Duodenal mucosa (tissue), 2 donors: Measurements from ENCODE around the gene CHRNA5.

Experiments used
- H3K27ac ChIP-seq: one replicate; pipeline ENCODE4 v1.7.0; 2013; ENCODE audit warnings: low read depth, low read length
- H3K27me3 ChIP-seq, 2 donors: one replicate each; pipeline ENCODE4 v1.7.0; 2013; ENCODE audit warnings: low read length in 2 of 2, control low read depth in 1 of 2; ENCODE audit not compliant: insufficient read depth in 2 of 2, control insufficient read depth in 1 of 2
- H3K36me3 ChIP-seq, 2 donors: one replicate each; pipeline ENCODE4 v1.7.0; 2013; ENCODE audit warnings: low read length in 2 of 2, control low read depth in 1 of 2; ENCODE audit not compliant: insufficient read depth in 2 of 2, control insufficient read depth in 1 of 2
- H3K4me1 ChIP-seq, 2 donors: one replicate each; pipeline ENCODE4 v1.7.0; 2013; ENCODE audit warnings: low read length in 2 of 2, control low read depth in 1 of 2; ENCODE audit not compliant: insufficient read depth in 2 of 2, control insufficient read depth in 1 of 2
- H3K4me3 ChIP-seq, 2 donors: one replicate each; pipeline ENCODE4 v1.7.0; 2013; ENCODE audit warnings: low read length in 2 of 2, low read depth in 1 of 2
- H3K9ac ChIP-seq, 2 donors: one replicate each; pipeline ENCODE4 v1.7.0; 2013; ENCODE audit warnings: low read length in 2 of 2, low read depth in 1 of 2
- H3K9me3 ChIP-seq, 2 donors: one replicate each; pipeline ENCODE4 v1.7.0; 2013; ENCODE audit warnings: low read length in 2 of 2, control low read depth in 1 of 2; ENCODE audit not compliant: control insufficient read depth in 1 of 2

CHRNA5 gene

GRCh38 chr15:78563092-78563491 lies 2.2 kb upstream of the CHRNA5 start:
- H3K36me3 ChIP-seq = no peaks in the 10 kb centered on the region
- H3K9ac ChIP-seq = no peak overlapping the region
- H3K27ac ChIP-seq = no peak overlapping the region
- no peaks in the 10 kb centered on the region for H3K9me3 ChIP-seq
- peaks cover 7 to 17% of the 10 kb centered on the region in 2 donors for H3K4me1 ChIP-seq
- no peak overlapping the region for H3K4me3 ChIP-seq
- peaks cover 0 to 6% of the 10 kb centered on the region in 2 donors for H3K27me3 ChIP-seq

DNA sequence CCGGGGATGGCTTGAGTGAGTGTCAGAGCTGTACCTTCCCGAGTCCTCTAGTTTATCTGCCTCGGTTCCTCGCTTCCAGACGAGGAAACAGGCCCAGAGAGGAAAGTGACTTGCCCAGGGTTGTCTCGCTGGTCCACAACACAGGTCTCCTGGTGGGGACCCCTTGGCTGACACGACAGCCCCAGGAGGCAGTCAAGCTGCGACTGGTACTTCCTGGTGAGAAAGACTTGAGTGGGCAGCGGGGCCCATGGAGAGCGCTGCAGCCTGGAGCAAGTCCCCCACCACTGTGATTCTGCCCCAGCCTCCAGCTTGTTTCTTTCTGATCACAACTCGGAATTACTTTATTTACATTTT lies 600 bp upstream of the CHRNA5 start:
- Histone ChIP-seq H3K4me1 (peaks cover 7 to 17% of the 10 kb centered on the region in 2 donors), H3K9me3 (no peaks in the 10 kb centered on the region), H3K27me3 (peaks cover 0 to 6% of the 10 kb centered on the region in 2 donors), H3K27ac (no peak overlapping the region), H3K4me3 (peak overlapping the region; percentile 76 to 82), H3K9ac (no peak overlapping the region), H3K36me3 (no peaks in the 10 kb centered on the region)

DNA sequence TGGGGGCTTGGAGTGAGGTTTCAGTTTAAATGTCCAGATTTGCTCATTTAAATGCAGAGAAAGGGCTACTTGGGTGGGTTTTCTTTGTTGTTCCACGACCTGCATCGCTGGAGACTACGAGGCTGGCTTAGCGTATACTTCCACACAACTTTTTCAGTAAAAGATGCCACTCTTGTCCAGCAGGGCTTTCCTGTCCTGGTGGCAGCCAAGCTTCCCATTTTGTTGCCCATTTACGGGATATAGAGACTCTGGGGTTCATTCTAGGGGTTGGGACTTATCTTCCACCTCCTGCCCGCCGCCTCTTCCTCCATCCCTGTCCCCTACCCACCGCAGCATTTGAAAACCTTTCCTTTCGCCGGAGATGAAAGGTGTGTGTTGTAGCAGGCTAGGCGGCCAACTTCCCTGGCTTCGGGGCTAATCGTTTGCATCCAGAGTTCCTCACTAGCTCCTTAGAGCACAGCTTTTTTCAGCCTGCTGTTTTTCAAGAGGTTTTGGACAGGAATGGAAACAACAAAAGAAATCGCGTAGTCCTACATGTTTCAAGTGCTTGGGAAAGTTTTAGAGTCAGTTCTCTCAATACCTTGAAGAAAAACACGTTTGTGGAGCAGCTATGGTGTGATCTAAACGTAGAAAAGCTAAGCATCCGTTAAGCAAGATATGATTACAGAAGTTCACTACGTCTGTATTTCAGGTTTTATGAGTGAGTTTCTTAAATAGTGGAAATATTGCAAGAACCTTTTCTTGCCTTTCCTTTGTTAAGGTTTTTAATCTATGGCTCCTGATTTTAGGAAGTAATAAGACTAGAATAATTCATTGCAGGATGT lies 843 bp downstream of the CHRNA5 start:
- peaks cover 4 to 6% of the 10 kb centered on the region in 2 donors for H3K27me3 ChIP-seq
- H3K4me3 ChIP-seq = peak overlapping the region; percentile 76 to 82
- H3K9me3 ChIP-seq = no peaks in the 10 kb centered on the region
- H3K9ac ChIP-seq = peak overlapping the region; percentile 68 to 77
- no peak overlapping the region for H3K27ac ChIP-seq
- H3K36me3 ChIP-seq = no peaks in the 10 kb centered on the region
- H3K4me1 ChIP-seq = peaks cover 7 to 17% of the 10 kb centered on the region in 2 donors

DNA sequence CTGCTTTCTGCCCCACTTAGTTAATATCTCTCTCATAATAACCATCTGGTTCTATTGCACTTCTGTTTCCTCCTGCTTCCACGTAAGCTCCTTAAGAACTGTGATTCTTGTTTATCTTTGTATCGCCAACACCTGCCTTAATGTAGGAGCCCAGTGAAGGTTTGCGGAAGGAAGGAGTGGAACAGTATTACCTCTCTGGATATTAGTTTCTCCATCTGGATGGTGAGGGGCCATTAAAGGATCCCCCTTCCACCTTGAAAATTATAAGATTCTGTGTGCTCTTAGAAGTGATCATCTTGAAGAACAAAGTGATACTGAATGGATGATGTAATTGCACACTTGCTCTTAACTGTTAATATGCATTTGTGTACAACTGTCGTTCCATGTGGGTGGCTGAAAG lies 2.2 kb downstream of the CHRNA5 start:
- H3K9ac ChIP-seq = no peak overlapping the region
- no peaks in the 10 kb centered on the region for H3K9me3 ChIP-seq
- peaks cover 7 to 17% of the 10 kb centered on the region in 2 donors for H3K4me1 ChIP-seq
- peaks cover 4 to 6% of the 10 kb centered on the region in 2 donors for H3K27me3 ChIP-seq
- H3K4me3 ChIP-seq = peak overlapping the region; percentile 26 to 29
- no peak overlapping the region for H3K27ac ChIP-seq
- H3K36me3 ChIP-seq = no peaks in the 10 kb centered on the region

GRCh38 chr15:78570710-78571109 lies 5.4 kb downstream of the CHRNA5 start:
- no peaks in the 10 kb centered on the region for H3K36me3 ChIP-seq
- H3K9ac ChIP-seq = no peak overlapping the region
- peaks cover 6 to 10% of the 10 kb centered on the region in 2 donors for H3K4me1 ChIP-seq
- H3K27me3 ChIP-seq = peaks cover 4 to 6% of the 10 kb centered on the region in 2 donors
- no peaks in the 10 kb centered on the region for H3K9me3 ChIP-seq
- no peak overlapping the region for H3K27ac ChIP-seq
- H3K4me3 ChIP-seq = no peak overlapping the region

DNA sequence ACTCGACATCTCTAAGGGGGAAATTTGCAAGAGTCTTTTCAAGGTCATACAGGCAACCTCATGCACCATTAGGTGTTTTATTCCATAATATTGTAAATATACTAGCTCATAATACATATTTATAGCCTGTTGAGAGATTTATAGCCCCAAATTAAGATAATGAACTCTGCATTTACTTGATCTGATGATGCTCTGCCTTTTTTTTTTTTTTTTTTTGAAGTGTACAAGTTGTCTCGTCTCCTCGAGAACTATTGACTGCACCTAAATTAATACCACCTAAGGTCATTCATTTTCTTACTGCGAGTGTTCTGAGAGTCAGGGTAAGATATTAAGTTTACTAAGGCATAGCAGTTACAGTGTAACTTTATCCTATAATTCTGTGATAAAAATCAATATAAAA lies 6.1 kb downstream of the CHRNA5 start:
- Histone ChIP-seq H3K27me3 (peaks cover 2 to 4% of the 10 kb centered on the region in 2 donors), H3K4me3 (no peak overlapping the region), H3K9me3 (no peaks in the 10 kb centered on the region), H3K9ac (no peak overlapping the region), H3K36me3 (no peaks in the 10 kb centered on the region), H3K27ac (no peak overlapping the region), H3K4me1 (peaks cover 0 to 4% of the 10 kb centered on the region in 2 donors)

GRCh38 chr15:78573416-78573815 lies 8.1 kb downstream of the CHRNA5 start:
- H3K36me3 ChIP-seq = no peaks in the 10 kb centered on the region
- H3K9me3 ChIP-seq = no peaks in the 10 kb centered on the region
- no peak overlapping the region for H3K9ac ChIP-seq
- H3K4me3 ChIP-seq = no peak overlapping the region
- H3K27me3 ChIP-seq = peaks cover 0 to 4% of the 10 kb centered on the region in 2 donors
- H3K27ac ChIP-seq = no peak overlapping the region
- H3K4me1 ChIP-seq = no peaks in the 10 kb centered on the region

GRCh38 chr15:78574944-78575343 lies 9.6 kb downstream of the CHRNA5 start:
- Histone ChIP-seq H3K27me3 (peaks cover 0 to 4% of the 10 kb centered on the region in 2 donors), H3K36me3 (no peaks in the 10 kb centered on the region), H3K4me1 (no peaks in the 10 kb centered on the region), H3K4me3 (no peak overlapping the region), H3K27ac (no peak overlapping the region), H3K9me3 (no peaks in the 10 kb centered on the region), H3K9ac (no peak overlapping the region)

DNA sequence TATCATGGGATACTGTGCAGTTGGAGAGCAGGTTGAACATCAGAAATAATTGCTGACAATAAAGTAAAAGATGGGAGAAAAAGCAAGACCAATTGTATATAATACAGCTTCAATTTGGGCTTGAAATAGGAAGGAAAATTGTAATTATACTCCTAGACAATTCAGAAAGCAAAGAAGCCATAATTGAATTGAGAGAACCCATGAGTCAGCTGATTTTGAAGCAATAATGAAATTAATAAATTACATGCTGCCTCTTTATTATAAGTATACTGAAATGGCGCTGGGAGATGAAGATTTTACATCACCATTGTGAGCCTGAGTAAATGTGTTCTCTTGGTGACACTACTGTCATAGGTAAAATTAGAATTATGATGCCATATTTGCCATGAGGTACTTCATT lies 32.3 kb downstream of the CHRNA5 start:
- Histone ChIP-seq H3K9me3 (no peaks in the 10 kb centered on the region), H3K27ac (no peak overlapping the region), H3K36me3 (no peaks in the 10 kb centered on the region), H3K27me3 (no peaks in the 10 kb centered on the region), H3K9ac (no peak overlapping the region), H3K4me3 (no peak overlapping the region), H3K4me1 (no peaks in the 10 kb centered on the region)

- Histone ChIP-seq H3K4me1 (no peaks in the 10 kb centered on the region), H3K9me3 (no peaks in the 10 kb centered on the region), H3K27ac (no peak overlapping the region), H3K9ac (no peak overlapping the region), H3K27me3 (no peaks in the 10 kb centered on the region), H3K36me3 (no peaks in the 10 kb centered on the region), H3K4me3 (no peak overlapping the region)
Observed at GRCh38 chr15:78598348-78598747, 33.0 kb downstream of the CHRNA5 start.
